Breast epithelium (tissue), 3 donors: ENCODE data around the gene MACROD2.

Experiments
- CTCF ChIP-seq, 3 donors: fragments of 450-650 bp; IDR thresholded peaks; one replicate each; pipeline ENCODE4 v1.5.1; 2016 to 2017; ENCODE audit warnings: antibody characterized with exemption in 3 of 3, mild to moderate bottlenecking in 3 of 3, moderate library complexity in 3 of 3
- POLR2AphosphoS5 ChIP-seq, 3 donors: sonication (generic); formaldehyde crosslinking; IDR thresholded peaks; one replicate each; pipeline ENCODE4 v1.6.1; 2017; ENCODE audit warnings: antibody characterized with exemption in 3 of 3

- TF ChIP-seq POLR2AphosphoS5 (IDR thresholded peaks at IDR 0.05) (no peak), CTCF (IDR thresholded peaks at IDR 0.05) (no peak)
Observed at GRCh38 chr20:15618110-15618509, 1622.8 kb downstream of the MACROD2 start.
